ENCODE results near the gene WARS2.

WARS2 gene

DNA sequence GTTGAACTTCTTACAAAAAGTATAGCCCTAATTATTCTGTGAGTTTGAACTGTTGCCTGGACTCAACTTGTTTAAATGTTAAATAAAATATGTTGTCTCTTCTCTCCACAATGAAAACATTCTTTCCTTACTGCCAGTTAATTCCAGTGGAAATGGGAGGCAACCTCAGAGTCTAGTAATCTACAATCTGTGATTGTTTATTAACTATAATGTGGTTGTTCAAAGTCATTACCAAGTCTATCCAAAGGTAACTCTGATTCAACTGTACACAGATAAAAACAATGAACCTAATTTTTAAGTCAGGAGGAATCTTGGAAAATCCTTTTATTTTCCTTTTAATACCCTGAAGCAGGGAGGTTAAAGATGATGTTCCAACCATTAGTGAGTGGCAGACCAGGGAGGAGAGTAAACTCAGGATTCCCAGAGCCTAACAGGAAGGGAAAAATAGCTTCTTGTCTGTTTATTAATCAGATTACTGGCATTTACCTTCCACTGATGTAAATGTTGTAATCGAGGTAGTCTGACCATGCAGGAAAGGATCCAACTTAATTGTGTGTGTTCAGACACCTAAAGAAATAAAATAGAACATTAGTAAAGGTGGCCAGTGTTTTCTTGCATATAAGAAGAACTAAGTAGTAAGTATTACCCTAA is 95.2 kb downstream of the WARS2 start:
- no peak overlapping the region for H3K27ac ChIP-seq
- no peak for DNase-seq (ENCODE audit: low read depth, low spot score)

DNA sequence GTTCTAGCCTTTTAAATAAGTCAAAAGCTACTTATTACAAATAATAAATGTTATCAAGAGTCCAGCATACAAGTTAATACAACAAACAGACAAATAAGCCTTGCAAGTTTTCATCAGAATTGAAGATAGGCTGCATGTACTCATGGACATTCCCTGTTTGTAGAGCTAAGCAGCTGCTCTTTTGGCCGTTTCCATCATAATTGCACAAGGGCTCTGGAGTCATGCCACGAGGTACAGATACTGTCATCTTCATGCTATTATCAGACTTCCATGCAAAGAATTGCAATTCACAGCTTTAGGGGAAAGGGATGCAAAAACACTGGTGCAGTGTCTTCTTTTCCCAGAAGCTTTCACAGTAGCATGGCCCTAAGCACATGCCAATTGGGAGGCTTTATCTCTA is 99.5 kb downstream of the WARS2 start:
- no peak overlapping the region for H3K27ac ChIP-seq
- no peak for DNase-seq (ENCODE audit: low read depth, low spot score)

DNA sequence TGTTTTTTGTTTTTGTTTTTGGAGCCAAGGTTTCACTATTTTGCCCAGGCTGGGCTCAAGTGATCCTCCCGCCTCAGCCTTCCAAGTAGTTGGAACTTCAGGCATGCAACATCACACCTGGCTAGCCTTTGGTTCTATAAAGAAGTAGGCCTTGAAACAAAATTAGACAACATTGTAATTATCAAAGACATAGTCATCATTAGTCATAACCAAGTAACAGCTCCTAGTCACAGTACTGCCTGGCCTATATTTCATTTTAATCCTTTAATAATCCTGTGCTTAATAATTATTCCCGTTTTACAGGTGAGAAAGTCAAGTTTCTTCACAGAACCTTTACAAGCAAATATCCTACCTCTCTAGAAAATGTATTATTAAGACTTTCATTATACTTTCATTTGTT is 100.0 kb downstream of the WARS2 start:
- H3K27ac ChIP-seq: no peak overlapping the region
- no peak for DNase-seq (ENCODE audit: low read depth, low spot score)

DNA sequence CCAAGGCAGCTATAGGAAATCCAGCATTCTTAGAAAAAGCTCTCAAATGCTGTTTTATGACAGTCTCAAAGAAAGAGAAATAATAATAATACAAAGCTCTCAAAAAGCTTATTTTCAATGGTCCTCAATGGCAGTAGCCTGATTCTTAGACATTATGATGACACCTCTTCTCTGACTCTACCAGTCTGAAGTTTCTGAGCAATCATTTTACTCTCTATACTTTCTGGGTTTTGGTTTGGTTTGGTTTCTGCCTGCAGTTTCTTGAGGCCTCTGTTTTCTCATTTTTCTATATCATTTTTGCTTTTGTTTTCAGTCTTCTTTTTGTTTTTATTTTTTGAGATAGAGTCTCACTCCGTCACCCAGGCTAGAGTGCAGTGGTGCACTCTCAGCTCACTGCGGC is 102.1 kb downstream of the WARS2 start:
- no peak for DNase-seq (ENCODE audit: low read depth, low spot score)
- no peak overlapping the region for H3K27ac ChIP-seq

DNA sequence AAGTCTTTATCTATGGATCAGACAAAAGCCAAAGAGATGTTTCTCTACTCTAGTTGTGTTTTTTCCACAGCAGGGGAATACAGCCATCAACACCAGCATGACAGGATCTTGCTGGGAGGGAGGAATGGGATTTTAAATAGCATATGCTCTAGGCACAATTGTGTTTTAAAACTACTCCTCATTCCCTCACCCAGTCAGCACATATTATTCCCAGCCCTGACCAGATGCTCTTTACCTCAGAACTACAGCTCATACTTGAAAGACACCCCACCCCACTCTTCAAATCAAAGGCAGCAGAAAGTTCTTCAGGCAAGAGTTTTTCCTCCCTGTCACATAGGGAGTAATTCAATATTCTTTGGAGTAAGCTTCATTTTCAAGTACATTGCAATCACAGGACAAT is 106.1 kb downstream of the WARS2 start:
- no peak overlapping the region for H3K27ac ChIP-seq
- no peak for DNase-seq (ENCODE audit: low read depth, low spot score)

DNA sequence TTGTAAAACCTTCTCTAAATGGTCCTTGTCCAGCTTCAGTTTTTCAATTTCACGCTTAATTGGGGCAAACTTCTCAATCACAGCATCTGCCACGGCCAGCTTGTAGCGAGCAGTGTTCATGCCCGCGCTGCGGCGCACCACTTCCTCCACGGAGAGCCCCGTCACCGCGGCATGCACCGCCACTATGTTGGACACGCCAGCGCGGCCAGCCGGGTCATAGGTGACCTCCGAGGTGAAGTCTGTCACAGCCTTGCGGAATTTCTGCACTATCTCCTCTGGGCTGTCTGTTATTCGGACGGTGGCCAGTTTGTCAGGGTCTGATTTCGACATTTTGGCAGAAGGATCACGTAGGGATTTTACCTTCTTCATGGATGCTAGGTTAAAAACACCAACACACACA is 107.5 kb downstream of the WARS2 start:
- H3K27ac ChIP-seq: no peak overlapping the region
- no peak for DNase-seq (ENCODE audit: low read depth, low spot score)

DNA sequence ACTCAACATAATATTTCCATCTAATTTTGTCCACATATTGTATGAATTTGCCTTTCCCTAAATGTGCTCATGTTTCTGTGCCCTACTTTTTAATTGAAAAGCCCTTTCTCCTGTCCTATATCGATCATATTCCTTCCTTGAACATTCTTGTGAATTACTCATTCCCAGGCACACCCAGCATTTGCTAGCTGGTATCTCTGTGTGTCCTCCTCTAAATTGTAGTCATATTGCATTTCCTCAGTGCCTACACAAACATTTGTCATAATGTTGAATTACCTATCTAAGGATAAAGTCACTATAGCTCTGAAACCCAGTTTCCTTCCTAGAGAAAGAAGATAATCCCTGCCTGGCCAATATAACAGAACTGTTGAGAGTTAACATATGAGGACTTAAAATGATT is 112.7 kb downstream of the WARS2 start:
- DNase-seq (ENCODE audit: low read depth, low spot score): no peak
- H3K27ac ChIP-seq: peak overlapping the region; percentile 25

DNA sequence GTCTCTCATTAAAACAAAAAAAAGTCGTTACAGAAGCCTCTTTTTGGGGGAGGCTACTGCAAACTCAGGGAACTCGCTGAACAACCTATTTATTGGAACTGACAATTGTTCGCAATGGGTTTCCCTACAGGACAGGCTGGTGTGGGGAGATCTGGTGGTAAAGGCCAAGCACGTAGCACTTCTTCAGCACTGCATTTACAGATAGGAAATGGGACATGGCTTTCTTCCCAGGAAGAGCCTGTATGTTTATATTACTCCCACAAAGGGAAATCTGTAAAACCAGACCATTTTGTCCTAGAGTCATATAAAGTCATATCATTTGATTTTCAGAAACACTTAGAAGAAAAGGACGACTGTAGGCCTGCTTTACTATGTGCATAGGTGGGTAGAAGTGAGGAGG is 113.5 kb downstream of the WARS2 start:
- H3K27ac ChIP-seq: no peak overlapping the region
- no peak for DNase-seq (ENCODE audit: low read depth, low spot score)

DNA sequence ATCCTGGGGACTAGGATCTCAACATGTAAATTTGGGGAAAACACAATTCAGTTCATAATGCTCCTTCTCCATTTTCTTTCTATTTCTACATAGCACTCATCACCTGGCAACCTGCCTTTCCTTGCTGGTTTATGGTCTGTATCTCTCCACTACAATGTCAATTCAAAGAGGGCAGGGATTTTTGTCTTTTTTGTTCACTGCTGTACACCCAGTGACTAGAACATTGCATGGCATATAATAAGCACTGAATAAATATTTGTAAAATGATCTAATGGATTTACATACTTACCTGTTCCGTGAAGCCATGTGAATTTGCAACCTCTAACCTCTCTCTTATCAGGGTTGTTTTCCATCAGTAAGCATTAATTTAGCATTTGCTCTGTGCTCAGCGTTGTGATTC is 124.9 kb downstream of the WARS2 start:
- H3K27ac ChIP-seq: no peak overlapping the region
- no peak for DNase-seq (ENCODE audit: low read depth, low spot score)

DNA sequence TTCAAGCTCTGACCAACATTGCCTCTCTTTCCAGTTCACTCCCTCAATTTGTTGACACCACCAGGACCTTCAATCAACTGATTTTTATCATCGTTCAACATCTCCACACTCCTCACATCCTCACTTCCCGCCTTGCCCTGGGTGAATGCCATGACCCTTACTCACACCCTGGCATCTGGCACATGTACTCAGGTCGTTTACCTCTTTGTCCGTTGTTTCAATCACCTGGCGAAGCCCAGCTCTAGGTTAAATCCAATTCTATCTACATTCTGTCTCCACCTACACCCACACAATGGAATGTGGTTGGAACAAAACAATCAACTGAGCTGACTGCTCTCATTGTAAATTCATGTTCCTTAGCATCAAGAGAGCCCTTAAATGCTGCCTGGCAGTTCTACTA is 128.1 kb downstream of the WARS2 start:
- no peak for DNase-seq (ENCODE audit: low read depth, low spot score)
- H3K27ac ChIP-seq: no peak overlapping the region

DNA sequence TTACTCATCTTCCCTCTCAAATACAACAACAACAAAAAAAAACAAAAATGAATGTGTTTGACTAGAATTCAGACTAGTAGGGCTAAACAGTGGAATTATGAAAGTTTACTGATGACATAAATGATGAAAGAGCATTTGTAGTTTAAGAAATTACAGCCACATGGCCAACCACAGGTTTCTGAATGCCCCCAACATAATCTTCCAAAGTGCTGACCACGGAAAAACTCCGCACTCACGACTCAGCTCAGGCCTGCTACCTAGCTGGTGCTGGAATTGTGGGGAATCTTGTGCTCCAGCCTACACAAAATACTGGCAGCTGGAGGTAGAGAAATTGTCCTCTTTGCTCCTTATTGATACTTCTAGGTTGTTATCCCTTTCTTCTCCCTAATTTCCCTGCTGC is 128.7 kb downstream of the WARS2 start:
- H3K27ac ChIP-seq: no peak overlapping the region
- DNase-seq (ENCODE audit: low read depth, low spot score): no peak

DNA sequence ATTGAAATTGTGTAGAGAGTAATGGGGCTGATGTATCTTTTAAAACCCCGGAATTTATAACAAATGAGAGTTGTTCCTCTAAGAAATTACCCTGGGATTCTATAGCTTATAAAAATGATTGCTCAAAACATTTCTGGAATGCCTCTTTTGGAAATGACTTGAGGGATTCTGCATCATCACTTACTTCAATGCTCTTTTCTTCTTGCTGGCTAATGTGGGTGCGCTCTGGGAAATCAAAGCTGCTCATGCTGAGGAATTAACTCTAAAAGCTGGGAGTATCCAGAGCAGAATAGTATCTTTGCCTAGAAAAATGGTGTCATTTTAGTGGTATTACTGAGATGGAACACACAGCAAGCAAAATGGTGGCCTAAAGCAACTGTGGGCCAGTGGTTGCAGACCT is 129.3 kb downstream of the WARS2 start:
- no peak overlapping the region for H3K27ac ChIP-seq
- DNase-seq (ENCODE audit: low read depth, low spot score): no peak

DNA sequence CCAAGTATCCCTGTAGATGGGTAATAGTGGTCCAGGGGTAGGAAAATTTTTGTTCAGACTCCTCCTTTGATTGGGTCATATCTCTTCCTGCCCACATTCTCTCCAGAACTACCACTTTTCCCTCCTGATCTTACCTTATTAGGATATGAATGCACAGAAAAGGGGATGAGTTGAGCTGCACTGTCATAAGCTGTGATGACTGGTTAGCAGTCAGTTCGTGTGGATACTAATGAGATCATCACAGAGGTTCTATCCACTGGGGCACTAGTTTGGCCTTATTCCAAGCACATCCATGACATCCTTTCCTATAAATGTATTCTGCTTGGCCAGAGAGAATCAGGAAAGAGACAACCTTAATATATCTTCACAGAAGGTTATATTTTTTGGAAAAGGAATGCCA is 130.3 kb downstream of the WARS2 start:
- no peak for DNase-seq (ENCODE audit: low read depth, low spot score)
- H3K27ac ChIP-seq: no peak overlapping the region

DNA sequence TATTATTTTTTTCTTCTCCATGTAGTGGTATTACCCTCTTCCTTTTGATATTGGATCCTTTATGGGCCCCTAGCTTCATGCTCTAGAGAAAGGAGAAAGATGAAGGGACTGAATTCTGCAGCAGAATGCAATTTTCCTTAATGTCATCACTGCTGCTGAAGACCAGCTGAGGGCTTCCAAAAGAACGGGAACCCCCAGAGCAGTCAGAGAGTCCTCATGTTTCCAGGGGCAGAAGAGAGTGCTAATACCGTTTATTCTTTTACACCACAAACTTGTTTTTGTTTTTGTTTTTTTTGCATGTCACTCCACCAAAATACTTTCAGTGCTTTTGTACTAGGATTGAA is 131.2 kb downstream of the WARS2 start:
- DNase-seq (ENCODE audit: low read depth, low spot score): no peak
- no peak overlapping the region for H3K27ac ChIP-seq

DNA sequence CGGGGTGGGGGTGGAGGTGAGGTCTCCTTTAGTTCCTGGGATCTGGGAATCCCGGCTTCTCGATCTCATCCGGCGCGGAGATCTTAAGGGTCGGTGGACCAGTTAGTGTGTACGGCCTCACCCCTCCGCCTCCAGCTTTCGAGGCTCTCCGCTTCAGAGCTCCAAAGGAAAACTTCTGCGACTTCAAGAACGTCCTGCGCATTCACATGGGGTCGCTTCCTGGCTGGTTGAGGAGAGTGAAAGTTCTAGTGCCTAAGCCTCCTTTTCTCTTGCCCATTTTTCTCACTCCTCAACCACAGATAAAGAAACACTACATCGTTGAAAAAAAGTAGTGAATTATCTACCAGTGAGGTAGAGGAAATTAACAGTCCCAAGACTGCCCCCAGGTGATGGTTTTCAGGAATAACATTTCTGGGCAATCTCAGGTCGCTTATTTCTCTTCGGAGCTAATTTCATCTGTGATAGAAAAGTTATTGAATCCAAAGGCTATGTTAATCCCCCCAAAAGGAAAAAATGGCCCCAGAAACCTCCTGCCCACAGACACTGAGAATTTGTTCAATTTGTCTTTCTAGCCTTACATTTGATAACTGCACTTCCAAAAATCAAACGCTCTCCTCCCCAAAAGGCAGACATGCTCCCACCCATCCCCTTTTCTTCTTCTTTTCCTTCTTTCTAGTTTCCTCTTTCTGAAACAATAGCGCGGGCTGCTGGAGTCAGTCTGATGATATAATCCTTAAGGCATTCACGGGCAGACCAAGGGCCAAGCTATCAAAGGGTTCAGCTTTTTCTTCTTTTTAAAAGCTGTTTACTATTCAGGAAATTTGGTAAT is 131.8 kb downstream of the WARS2 start:
- DNase-seq (ENCODE audit: low read depth, low spot score): no peak
- H3K27ac ChIP-seq: no peak overlapping the region

DNA sequence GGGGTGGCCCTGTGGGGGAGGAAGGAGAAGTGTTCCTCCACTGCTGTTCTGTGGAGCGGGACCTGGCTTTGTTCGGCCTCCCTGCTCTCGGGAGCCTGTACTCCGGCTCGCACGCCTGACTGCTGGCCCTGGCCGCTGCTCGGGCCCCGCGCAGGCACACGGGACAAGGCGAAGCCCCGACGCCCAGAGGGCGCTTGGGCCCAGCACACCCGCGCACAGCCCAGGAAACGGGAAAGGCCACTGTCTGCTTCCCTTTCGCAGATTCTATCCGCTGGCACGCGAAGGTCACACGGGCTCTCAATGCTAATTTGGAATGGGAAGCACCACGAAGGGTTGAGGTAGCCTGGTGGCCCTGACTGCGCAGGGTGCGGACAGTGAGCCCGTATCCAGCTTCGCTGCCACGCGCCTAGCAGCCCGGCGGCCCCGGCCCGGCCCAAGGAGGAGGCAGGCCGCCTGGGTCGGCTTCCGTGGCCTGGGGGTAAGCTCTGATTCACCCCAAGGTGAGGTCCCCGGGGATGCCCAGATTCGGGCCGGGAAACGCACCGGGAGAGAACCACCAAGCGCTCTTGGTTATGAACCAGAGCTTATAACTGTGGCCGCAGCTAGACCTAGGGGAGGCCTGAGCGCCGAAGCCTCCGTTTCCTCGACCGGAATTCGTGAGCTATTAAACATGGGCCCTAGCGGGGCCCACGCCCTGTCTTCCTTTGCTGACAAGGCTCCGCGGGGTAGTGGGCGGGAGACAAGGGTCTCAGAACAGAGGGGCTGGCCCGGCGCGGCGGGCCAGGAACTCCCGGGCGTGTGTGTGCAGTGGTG is 132.6 kb downstream of the WARS2 start:
- no peak overlapping the region for H3K27ac ChIP-seq
- no peak for DNase-seq (ENCODE audit: low read depth, low spot score)

DNA sequence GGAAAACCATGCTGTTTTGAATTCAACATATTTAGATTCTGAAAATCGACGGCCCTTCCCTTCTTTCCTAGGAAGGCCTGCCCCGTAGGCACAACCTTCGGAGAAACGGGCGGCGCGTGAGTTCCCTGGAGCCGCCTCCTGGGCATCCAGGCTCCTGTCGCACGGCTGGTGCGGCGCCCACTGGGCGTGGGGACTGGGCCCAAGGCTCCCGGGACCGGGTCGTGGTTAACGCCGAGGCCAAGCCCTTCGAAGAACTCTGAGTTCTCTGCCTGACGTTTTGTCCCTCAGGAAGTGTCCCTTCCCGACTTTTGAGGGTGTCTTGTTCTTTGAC is 133.1 kb downstream of the WARS2 start:
- no peak overlapping the region for H3K27ac ChIP-seq
- DNase-seq (ENCODE audit: low read depth, low spot score): no peak

DNA sequence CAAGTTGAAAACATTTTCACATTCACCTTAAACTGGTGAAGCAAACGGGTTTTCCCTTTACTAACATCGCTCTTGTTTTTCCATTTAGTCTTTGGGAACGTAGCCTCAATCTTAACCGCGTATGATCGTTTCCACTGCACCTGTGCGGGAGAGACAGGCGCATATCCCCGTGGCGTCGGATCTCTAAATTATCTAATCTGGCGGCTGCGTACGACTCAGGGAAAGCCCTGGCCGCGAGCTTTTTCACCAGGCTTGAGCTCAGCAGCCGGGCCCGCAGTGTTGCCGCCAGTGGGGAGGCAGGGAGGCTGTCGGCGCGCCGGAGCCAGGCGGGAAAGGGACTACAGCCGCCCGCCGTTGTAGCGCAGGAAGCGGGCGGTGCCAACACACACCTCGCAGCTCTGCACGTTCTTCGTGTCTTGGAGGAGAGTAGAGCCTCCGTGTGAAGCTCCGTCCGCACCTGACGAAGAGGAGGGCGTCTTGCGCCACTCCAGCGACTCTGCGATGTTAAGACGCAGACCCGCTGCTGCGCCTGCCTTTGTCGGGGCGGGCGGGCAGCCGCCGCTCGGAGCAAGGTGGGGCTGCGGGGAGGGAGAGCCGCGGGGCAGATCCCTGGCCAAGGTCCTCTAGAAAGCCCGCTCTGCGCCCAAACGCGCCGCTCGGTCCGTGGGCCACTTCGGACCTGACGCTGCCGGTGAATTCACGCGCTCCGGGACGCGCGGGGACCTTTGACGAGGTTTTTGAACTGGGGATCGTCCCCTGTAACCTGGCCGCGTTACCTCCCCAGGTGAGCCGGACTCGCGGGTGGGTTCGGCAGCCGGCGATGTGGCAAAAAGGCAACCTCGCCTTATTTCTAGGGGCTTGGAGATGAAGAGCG is 133.8 kb downstream of the WARS2 start:
- no peak overlapping the region for H3K27ac ChIP-seq
- no peak for DNase-seq (ENCODE audit: low read depth, low spot score)

DNA sequence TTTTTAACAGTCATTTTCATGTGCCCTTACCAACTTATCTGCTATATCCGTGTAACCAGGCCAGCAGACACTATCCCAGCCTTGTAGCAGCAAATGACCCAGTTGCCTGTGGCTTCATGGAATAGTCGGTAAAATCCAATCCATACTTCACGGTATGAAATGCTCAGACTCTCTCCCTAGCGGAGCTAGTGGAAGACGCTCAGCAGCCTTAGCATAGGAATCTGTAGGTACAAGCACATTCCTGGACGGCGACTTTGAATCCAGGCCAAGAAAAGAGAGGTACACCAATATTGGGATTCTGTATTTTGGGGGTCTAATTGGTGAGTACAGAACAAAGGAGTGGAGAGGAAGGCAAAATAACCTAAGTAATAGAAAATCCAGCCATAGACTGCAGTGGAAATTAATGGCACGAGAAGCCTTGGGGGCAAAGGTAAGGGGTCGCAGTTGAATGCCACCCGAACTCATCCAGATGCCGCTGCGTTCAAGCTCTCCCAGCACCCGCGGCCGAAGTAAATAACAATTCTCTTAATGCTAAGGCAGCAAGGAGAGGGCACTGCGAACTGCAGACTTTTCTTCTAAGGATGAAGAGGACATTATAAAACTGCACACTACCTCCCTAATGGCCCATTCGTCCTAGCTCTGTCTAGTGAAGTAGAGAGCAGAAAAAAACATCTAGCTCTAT is 134.6 kb downstream of the WARS2 start:
- no peak for DNase-seq (ENCODE audit: low read depth, low spot score)
- no peak overlapping the region for H3K27ac ChIP-seq

DNA sequence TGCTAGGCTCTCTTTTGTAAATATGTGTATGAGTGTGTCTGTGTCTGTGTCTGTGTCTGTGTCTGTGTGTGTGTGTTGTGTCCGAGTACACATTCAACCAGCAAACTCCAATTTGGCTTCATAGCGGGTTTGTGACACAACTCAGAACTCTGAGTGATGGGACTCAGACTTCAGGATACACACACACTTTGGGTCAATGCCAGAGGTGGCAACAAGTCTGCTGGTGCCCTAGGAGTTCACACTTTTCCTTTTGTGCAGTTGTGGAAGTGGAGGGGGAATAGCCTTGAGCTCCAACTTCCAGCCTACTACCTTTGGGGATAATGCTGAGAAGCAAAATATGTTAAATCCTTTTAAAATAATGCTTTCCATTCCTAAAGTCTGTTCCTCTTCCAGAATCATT is 135.7 kb downstream of the WARS2 start:
- no peak overlapping the region for H3K27ac ChIP-seq
- DNase-seq (ENCODE audit: low read depth, low spot score): no peak

Data from epithelial cell of prostate (primary cell).